Activated B cell treated with CpG ODN at 0.5 μM for 24 hours (primary cell): ENCODE results near the gene PRR5L. TPM values are rescaled to one million over a fixed set of nuclear protein-coding genes. Genes with fewer than 3 reads are reported as not detected.

ENCODE experiments used
- ATAC-seq: fragments of 200-7000 bp; cut with Tn5 transposase; one replicate; pipeline ENCODE4 v1.10.0; 2021; ENCODE audit warnings: low read depth, mild to moderate bottlenecking, moderate library complexity
- CTCF ChIA-PET: fragments of 350-600 bp; sonication (Branson Sonifier 250); formaldehyde crosslinking; loops from one replicate; lab custom pipeline; 2021; ENCODE audit warnings: antibody characterized with exemption; lab: Charles Lee
- POLR2A ChIA-PET: fragments of 350-600 bp; sonication (Branson Sonifier 250); formaldehyde crosslinking; loops from one replicate; lab custom pipeline; 2021; ENCODE audit warnings: antibody characterized with exemption; lab: Charles Lee
- DNase-seq: peaks from one replicate; pipeline ENCODE4 v3.0.0; 2022
- H3K27ac Mint-ChIP-seq: one replicate; pipeline ENCODE4 v1.8.0; 2020; ENCODE audit warnings: mixed read lengths
- H3K27me3 Mint-ChIP-seq: one replicate; pipeline ENCODE4 v1.8.0; 2021; ENCODE audit warnings: mixed read lengths
- H3K36me3 Mint-ChIP-seq: one replicate; pipeline ENCODE4 v1.8.0; 2021; ENCODE audit warnings: low read depth, mixed read lengths
- H3K4me1 Mint-ChIP-seq: one replicate; pipeline ENCODE4 v1.8.0; 2021; ENCODE audit warnings: mixed read lengths
- H3K4me3 Mint-ChIP-seq: one replicate; pipeline ENCODE4 v1.8.0; 2020; ENCODE audit warnings: mild to moderate bottlenecking, mixed read lengths
- H3K9me3 Mint-ChIP-seq: one replicate; pipeline ENCODE4 v1.8.0; 2020; ENCODE audit warnings: mixed read lengths
- CTCF ChIP-seq: fragments of 200-600 bp; IDR thresholded peaks from one replicate; pipeline ENCODE4 v1.8.0; 2022; ENCODE audit warnings: antibody characterized with exemption, mild to moderate bottlenecking
- intact Hi-C: fragments of 100-400 bp; cut with micrococcal nuclease; formaldehyde crosslinking; loops from one replicate; pipeline ENCODE4 v1.15.1; 2024
- total RNA-seq: library from RNA; stranded (reverse); gene quantifications from 2 replicates; pipeline ENCODE4 v1.2.3, GENCODE V29; 2022

PRR5L gene
- total RNA-seq, 1 donor from 2014 or later: 1.0 TPM

GRCh38 chr11:36340897-36341296 lies 44.8 kb downstream of the PRR5L start:
- Mint-ChIP-seq H3K4me3 (no peak overlapping the region), H3K27ac (no peak overlapping the region), H3K27me3 (peaks cover 23% of the 10 kb centered on the region), H3K9me3 (no peaks in the 10 kb centered on the region), H3K4me1 (no peaks in the 10 kb centered on the region), H3K36me3 (no peaks in the 10 kb centered on the region)
- ChIA-PET CTCF (interaction anchor here (1.4 to 1.5 kb wide), 2 partner anchors 9 to 137 kb away, joined by 3 to 4 read pairs; no protein-coding TSS in a partner anchor), POLR2A (no interaction called here)
- DNase-seq (no peak), ATAC-seq (no peak)
- intact Hi-C loops: no loop called here
- no peak for TF ChIP-seq CTCF

DNA sequence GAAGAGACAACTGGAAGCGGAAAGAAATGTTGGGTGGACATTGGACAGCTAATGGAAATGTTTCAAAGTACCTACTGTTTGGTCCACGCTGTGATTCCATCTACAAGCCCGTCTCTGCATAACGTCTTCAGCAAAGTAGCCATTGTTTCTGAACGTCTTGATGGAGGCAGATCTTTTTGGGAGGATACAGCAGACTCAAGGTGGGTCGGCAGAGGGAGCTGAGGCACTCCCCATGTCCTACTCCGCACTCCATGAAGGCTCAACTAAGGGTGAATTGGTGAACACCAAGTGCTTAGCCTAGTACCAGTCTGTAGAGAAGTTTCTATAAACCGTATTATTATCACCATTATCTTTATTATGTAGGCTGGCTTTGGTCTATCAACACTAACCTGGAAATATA lies 45.8 kb downstream of the PRR5L start:
- no peak overlapping the region for H3K4me3 Mint-ChIP-seq
- peaks cover 23% of the 10 kb centered on the region for H3K27me3 Mint-ChIP-seq
- CTCF ChIA-PET: interaction anchor here (1.4 kb wide), 1 partner anchor 10 kb away, joined by 4 read pairs; no protein-coding TSS in a partner anchor
- H3K36me3 Mint-ChIP-seq: no peaks in the 10 kb centered on the region
- H3K9me3 Mint-ChIP-seq: no peaks in the 10 kb centered on the region
- no peak for TF ChIP-seq CTCF
- H3K27ac Mint-ChIP-seq: no peak overlapping the region
- H3K4me1 Mint-ChIP-seq: no peaks in the 10 kb centered on the region
- DNase-seq: no peak
- POLR2A ChIA-PET: no interaction called here
- no peak for ATAC-seq
- intact Hi-C loops: no loop called here

DNA sequence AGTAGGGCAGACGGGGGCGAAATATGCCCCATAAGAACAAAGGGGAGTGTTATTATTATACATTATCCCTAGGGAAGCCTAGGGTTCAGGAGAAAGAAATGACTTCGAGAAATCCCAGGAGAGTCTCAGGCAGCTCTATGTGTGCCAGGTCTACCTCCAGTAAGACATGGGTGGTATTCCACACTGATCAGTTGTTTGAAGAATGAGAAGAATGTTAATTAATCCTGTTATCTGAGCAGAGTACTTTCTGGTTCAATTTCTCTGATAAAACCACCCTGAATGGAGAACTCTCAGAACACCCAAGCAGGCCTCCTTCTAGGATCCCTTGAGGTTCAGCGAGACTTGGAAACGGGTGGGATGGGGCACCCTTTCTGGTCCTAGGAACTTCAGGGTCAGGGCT lies 46.2 kb downstream of the PRR5L start:
- H3K4me3 Mint-ChIP-seq: no peak overlapping the region
- H3K27me3 Mint-ChIP-seq: peaks cover 23% of the 10 kb centered on the region
- no peaks in the 10 kb centered on the region for H3K9me3 Mint-ChIP-seq
- intact Hi-C loops: no loop called here
- no peaks in the 10 kb centered on the region for H3K4me1 Mint-ChIP-seq
- no peak for TF ChIP-seq CTCF
- ATAC-seq (no peak), DNase-seq (no peak)
- ChIA-PET POLR2A (no interaction called here), CTCF (no interaction called here)
- no peaks in the 10 kb centered on the region for H3K36me3 Mint-ChIP-seq
- H3K27ac Mint-ChIP-seq: no peak overlapping the region

DNA sequence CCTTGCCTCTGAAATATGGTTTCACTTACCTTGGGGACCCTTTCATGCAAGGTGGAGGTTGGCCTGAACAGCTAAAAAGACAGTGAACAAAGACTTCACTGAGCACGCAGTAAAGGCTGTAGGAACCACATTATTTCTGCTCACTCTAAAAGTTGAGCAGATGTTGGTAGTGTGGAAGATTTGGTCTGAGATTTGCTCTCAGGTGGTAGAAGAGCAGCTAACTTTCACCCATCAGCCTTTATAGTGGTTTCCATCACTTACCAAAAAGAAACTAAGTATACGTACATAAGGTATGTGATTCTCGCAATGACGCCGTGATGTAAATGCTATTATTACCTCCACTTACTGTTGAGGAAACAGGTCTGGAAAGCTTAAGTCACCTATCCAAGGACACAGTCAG lies 47.3 kb downstream of the PRR5L start:
- intact Hi-C loops: no loop called here
- Mint-ChIP-seq H3K27ac (no peak overlapping the region), H3K36me3 (no peaks in the 10 kb centered on the region), H3K4me1 (no peaks in the 10 kb centered on the region), H3K9me3 (no peaks in the 10 kb centered on the region), H3K27me3 (peaks cover 23% of the 10 kb centered on the region), H3K4me3 (no peak overlapping the region)
- TF ChIP-seq CTCF: no peak
- ChIA-PET POLR2A (no interaction called here), CTCF (no interaction called here)
- ATAC-seq (no peak), DNase-seq (no peak)

GRCh38 chr11:36345084-36345511 lies 49.0 kb downstream of the PRR5L start:
- Mint-ChIP-seq H3K4me3 (no peak overlapping the region), H3K9me3 (no peaks in the 10 kb centered on the region), H3K36me3 (no peaks in the 10 kb centered on the region), H3K4me1 (no peaks in the 10 kb centered on the region), H3K27ac (no peak overlapping the region), H3K27me3 (peaks cover 23% of the 10 kb centered on the region)
- POLR2A ChIA-PET: no interaction called here
- no peak for TF ChIP-seq CTCF
- DNase-seq (no peak), ATAC-seq (no peak)
- intact Hi-C loops: no loop called here
- CTCF ChIA-PET: no interaction called here
